Endothelial cell of umbilical vein (primary cell): ENCODE results near the gene FOXL3. TPM values are rescaled to one million over a fixed set of nuclear protein-coding genes. Genes with fewer than 3 reads are reported as not detected.

Experiments used
- BruUV-seq: library from RNA; stranded (reverse); fragments of 400-500 nt; replicated peaks from 2 replicates; lab custom pipeline; 2021; lab: Mats Ljungman, UMichigan
- CTCF ChIA-PET: fragments of 300-600, 350-600 bp; sonication (Branson Sonifier 250); formaldehyde crosslinking; loops from one replicate; lab custom pipeline; 2021; ENCODE audit warnings: antibody characterized with exemption, inconsistent platforms; lab: Charles Lee
- POLR2A ChIA-PET: fragments of 300-600, 350-600 bp; sonication (Branson Sonifier 250); formaldehyde crosslinking; loops from one replicate; lab custom pipeline; 2021; ENCODE audit warnings: antibody characterized with exemption, inconsistent platforms; lab: Charles Lee
- DNase-seq: peaks from one replicate; pipeline ENCODE4 v3.0.0-alpha.2; 2011; ENCODE audit warnings: low read depth, low spot score
- FAIRE-seq: peaks from 2 replicates; lab custom pipeline; 2011; peaks lifted over from hg19 to GRCh38; lab: Jason Lieb, UNC
- H2AFZ ChIP-seq: 2 replicates; pipeline ENCODE4 v1.6.0; 2012; ENCODE audit warnings: low read depth, low read length, control low read depth, inconsistent platforms
- H3K27ac ChIP-seq: 2 replicates; pipeline ENCODE4 v1.5.1; 2011; ENCODE audit warnings: low read depth, mild to moderate bottlenecking, control low read depth, low read length, moderate library complexity; ENCODE audit not compliant: insufficient read depth
- H3K27me3 ChIP-seq, 2 experiments: 2 replicates each; pipeline versions ENCODE4 v1.6.0 to v1.6.1; 2011; ENCODE audit warnings: low read length in 2 of 2, mixed read lengths in 1 of 2; ENCODE audit not compliant: control insufficient read depth in 2 of 2, insufficient read depth in 2 of 2
- H3K36me3 ChIP-seq, 2 experiments: 2 replicates in 1 of 2; 3 replicates in 1 of 2; pipeline ENCODE4 v1.5.1; 2011; ENCODE audit warnings: low read length in 2 of 2, mild to moderate bottlenecking in 1 of 2, moderate library complexity in 1 of 2; ENCODE audit not compliant: control insufficient read depth in 2 of 2, insufficient read depth in 2 of 2; ENCODE audit errors: extremely low read depth in 1 of 2
- H3K4me1 ChIP-seq: 3 replicates; pipeline ENCODE4 v1.5.1; 2011; ENCODE audit warnings: mild to moderate bottlenecking, low read length; ENCODE audit not compliant: control insufficient read depth, insufficient read depth; ENCODE audit errors: extremely low read depth
- H3K4me2 ChIP-seq: 2 replicates; pipeline ENCODE4 v1.6.1; 2011; ENCODE audit warnings: low read length, control low read depth, mixed read lengths; ENCODE audit not compliant: insufficient read depth
- H3K4me3 ChIP-seq, 3 experiments: fragments of 200-600 bp in 1 of 3; sonication (generic), shearing (Covaris generic) in 1 of 3; replicated peaks in 1 of 3; 2 replicates each; pipeline ENCODE4 v1.5.1; 2011 to 2016; ENCODE audit warnings: control low read depth in 3 of 3, low read length in 3 of 3, mild to moderate bottlenecking in 2 of 3, inconsistent platforms in 1 of 3, low read depth in 1 of 3, moderate library complexity in 1 of 3; ENCODE audit not compliant: insufficient read depth in 1 of 3
- H3K79me2 ChIP-seq: 2 replicates; pipeline ENCODE4 v1.6.0; 2012; ENCODE audit warnings: low read length, inconsistent platforms; ENCODE audit not compliant: control insufficient read depth, insufficient read depth
- H3K9ac ChIP-seq: replicated peaks from 2 replicates; pipeline ENCODE3; 2011; ENCODE audit warnings: low read length, control low read depth; ENCODE audit not compliant: insufficient read depth; ENCODE audit errors: extremely low read depth
- H3K9me1 ChIP-seq: replicated peaks from 3 replicates; pipeline ENCODE4 v1.6.0; 2011; ENCODE audit warnings: mild to moderate bottlenecking, low read length; ENCODE audit not compliant: control insufficient read depth, insufficient read depth; ENCODE audit errors: extremely low read depth
- H3K9me3 ChIP-seq: replicated peaks from 2 replicates; pipeline ENCODE4 v1.5.1; 2012; ENCODE audit warnings: low read length, inconsistent platforms; ENCODE audit not compliant: control insufficient read depth, insufficient read depth
- H4K20me1 ChIP-seq: replicated peaks from 2 replicates; pipeline ENCODE3; 2011; ENCODE audit warnings: mild to moderate bottlenecking, low read length; ENCODE audit not compliant: control insufficient read depth, insufficient read depth; ENCODE audit errors: extremely low read depth
- EZH2 ChIP-seq: IDR thresholded peaks from 2 replicates; pipeline ENCODE4 v1.6.1; 2012; ENCODE audit warnings: borderline replicate concordance, low read depth, mild to moderate bottlenecking, moderate library complexity, low read length, inconsistent platforms; ENCODE audit not compliant: severe bottlenecking
- FOS ChIP-seq: IDR thresholded peaks from 2 replicates; pipeline ENCODE4 v1.6.1; 2011; ENCODE audit warnings: mild to moderate bottlenecking, low read length, moderate library complexity, borderline replicate concordance; ENCODE audit not compliant: insufficient read depth
- GATA2 ChIP-seq: IDR thresholded peaks from 2 replicates; pipeline ENCODE4 v1.7.0; 2011; ENCODE audit warnings: low read depth, mild to moderate bottlenecking, moderate library complexity, mixed read lengths, low read length; ENCODE audit not compliant: insufficient read length, insufficient read depth
- JUN ChIP-seq: IDR thresholded peaks from 2 replicates; pipeline ENCODE4 v1.6.1; 2011; ENCODE audit warnings: borderline replicate concordance, low read depth; ENCODE audit not compliant: insufficient read length, insufficient read depth
- MAX ChIP-seq: IDR thresholded peaks from 2 replicates; pipeline ENCODE4 v1.6.1; 2011; ENCODE audit not compliant: insufficient read depth, insufficient read length
- MYC ChIP-seq: IDR thresholded peaks from one replicate; pipeline ENCODE4 v1.6.1; 2011; ENCODE audit warnings: mild to moderate bottlenecking, low read depth, low read length
- POLR2A ChIP-seq: IDR thresholded peaks from 2 replicates; pipeline ENCODE4 v1.6.1; 2012; ENCODE audit warnings: low read depth, mild to moderate bottlenecking, control low read depth, low read length
- POLR2AphosphoS5 ChIP-seq: IDR thresholded peaks from 2 replicates; pipeline ENCODE4 v1.6.1; 2012; ENCODE audit warnings: low read depth, mild to moderate bottlenecking, control low read depth, low read length, moderate library complexity; ENCODE audit not compliant: insufficient read depth
- dilution Hi-C: fragments of 300-500 bp; cut with MboI; formaldehyde crosslinking; loops from one replicate; pipeline ENCODE4 v1.15.0; 2019; ENCODE audit warnings: low sequenced_read_pairs; ENCODE audit not compliant: extremely low pct_ligation_motif_present
- intact Hi-C: fragments of 100-400 bp; cut with micrococcal nuclease; formaldehyde crosslinking; loops from one replicate; pipeline ENCODE4 v1.10.0; 2022
- polyA plus RNA-seq, 4 experiments: library from polyadenylated mRNA; depleted of rRNA in 3 of 4; stranded (reverse) in 3 of 4; unstranded in 1 of 4; fragments of >200 nt; gene quantifications; 2 replicates each; pipeline versions ENCODE4 v1.2.1 to v1.2.3, GENCODE V29; 2011 to 2012; ENCODE audit warnings: missing spikeins in 1 of 4
- total RNA-seq: library from RNA; stranded (reverse); gene quantifications from 2 replicates; pipeline ENCODE4 v1.2.3, GENCODE V29; 2021
- TF ChIP-seq, protein P1 (sequence below), 2 donors: IDR thresholded peaks; 1 replicate in 1 of 2; 2 replicates in 1 of 2; pipeline ENCODE4 v1.5.1; 2011; ENCODE audit warnings: low read length in 2 of 2, mild to moderate bottlenecking in 2 of 2, moderate library complexity in 2 of 2, control low read depth in 1 of 2, inconsistent platforms in 1 of 2, low read depth in 1 of 2; ENCODE audit not compliant: insufficient read depth in 1 of 2; ENCODE audit errors: extremely low read depth in 1 of 2

Gene FOXL3
- total and polyA plus RNA-seq, 2 donors (not counting 3 experiments of a cell fraction or from before 2014, with no cell fraction given): not detected

DNA sequence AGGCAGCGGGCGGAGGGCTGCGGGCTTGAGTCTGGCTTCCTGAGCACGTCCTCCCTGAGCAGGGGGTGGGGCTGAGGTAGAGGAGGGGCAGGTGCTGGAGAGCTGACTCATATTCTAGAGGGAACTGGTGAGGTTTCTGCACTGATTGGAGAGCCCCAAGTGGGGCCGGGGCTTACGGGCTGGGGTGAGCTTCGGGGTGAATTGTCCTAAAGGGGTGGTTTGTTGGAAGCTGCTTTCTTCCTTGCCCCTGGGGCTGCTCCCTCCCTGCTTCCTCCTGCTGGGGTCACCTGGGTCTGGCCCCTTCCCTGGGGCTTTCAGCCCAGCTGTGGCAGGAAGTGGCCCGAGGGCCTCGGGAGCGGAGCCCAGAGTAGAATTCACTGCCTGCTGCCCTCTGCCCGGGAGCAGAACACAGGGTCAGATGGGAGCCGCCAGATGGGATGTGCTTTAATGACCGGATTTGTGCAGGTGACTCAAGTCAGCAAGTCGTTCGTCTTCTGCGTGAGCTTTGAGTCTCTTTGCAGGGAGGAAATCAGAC, 49.0 kb upstream of the FOXL3 start:
- Histone ChIP-seq H4K20me1 (no peaks in the 10 kb centered on the region), H3K9me3 (no peaks in the 10 kb centered on the region), H3K27ac (no peak overlapping the region), H3K79me2 (peaks cover 10% of the 10 kb centered on the region), H3K27me3 (no peaks in the 10 kb centered on the region), H3K4me2 (no peak overlapping the region), H3K4me1 (no peaks in the 10 kb centered on the region), H3K9me1 (no peaks in the 10 kb centered on the region), H3K4me3 (no peak overlapping the region), H3K36me3 (peaks cover 0 to 2% of the 10 kb centered on the region in 2 experiments), H3K9ac (no peak overlapping the region), H2AFZ (no peak overlapping the region)
- DNase-seq: peak; percentile 19
- ChIA-PET CTCF (no interaction called here), POLR2A (no interaction called here)
- intact Hi-C loops: no loop called here
- FAIRE-seq: no peak
- no TSS peak for BruUV-seq
- dilution Hi-C loops: no loop called here
- TF ChIP-seq GATA2 (no peak), MYC (no peak), POLR2AphosphoS5 (no peak), MAX (no peak), EZH2 (no peak), POLR2A (no peak), JUN (no peak), FOS (no peak)
- TF ChIP-seq, protein P1, sequence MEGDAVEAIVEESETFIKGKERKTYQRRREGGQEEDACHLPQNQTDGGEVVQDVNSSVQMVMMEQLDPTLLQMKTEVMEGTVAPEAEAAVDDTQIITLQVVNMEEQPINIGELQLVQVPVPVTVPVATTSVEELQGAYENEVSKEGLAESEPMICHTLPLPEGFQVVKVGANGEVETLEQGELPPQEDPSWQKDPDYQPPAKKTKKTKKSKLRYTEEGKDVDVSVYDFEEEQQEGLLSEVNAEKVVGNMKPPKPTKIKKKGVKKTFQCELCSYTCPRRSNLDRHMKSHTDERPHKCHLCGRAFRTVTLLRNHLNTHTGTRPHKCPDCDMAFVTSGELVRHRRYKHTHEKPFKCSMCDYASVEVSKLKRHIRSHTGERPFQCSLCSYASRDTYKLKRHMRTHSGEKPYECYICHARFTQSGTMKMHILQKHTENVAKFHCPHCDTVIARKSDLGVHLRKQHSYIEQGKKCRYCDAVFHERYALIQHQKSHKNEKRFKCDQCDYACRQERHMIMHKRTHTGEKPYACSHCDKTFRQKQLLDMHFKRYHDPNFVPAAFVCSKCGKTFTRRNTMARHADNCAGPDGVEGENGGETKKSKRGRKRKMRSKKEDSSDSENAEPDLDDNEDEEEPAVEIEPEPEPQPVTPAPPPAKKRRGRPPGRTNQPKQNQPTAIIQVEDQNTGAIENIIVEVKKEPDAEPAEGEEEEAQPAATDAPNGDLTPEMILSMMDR (IDR thresholded peaks at IDR 0.05; ENCODE audit: extremely low read depth in 1 of 2, insufficient read depth in 1 of 2, low read depth in 1 of 2, low read length in 2 of 2): no peak
